Superior temporal gyrus (tissue), 1 donor: ENCODE results near the gene DLD.
A peak's percentile ranks its signal among the peaks of the same experiment; 100 is the strongest.
"Not testable (repeated sequence)": the region's sequence is repeated elsewhere in the genome, so short reads cannot be mapped to it uniquely, and the experiment has no call there.

Experiments used
- DNase-seq: peaks from one replicate; pipeline ENCODE4 v3.0.0-alpha.2; 2016; ENCODE audit errors: extremely low spot score

The DLD gene

GRCh38 chr7:107944411-107945169 lies 53.6 kb downstream of the DLD start:
- DNase-seq, result no peak

- DNase-seq, result no peak
Measured at GRCh38 chr7:107945332-107945731, 54.3 kb downstream of the DLD start.

- no peak for DNase-seq
Measured at GRCh38 chr7:107946451-107946850, 55.5 kb downstream of the DLD start.

- no peak for DNase-seq
Measured at GRCh38 chr7:107946881-107947280, 55.9 kb downstream of the DLD start.

- no peak for DNase-seq
Measured at GRCh38 chr7:107948645-107949442, 57.9 kb downstream of the DLD start.

GRCh38 chr7:107949443-107949935 lies 58.5 kb downstream of the DLD start:
- no peak for DNase-seq

- no peak for DNase-seq
Measured at GRCh38 chr7:107951172-107951787, 60.3 kb downstream of the DLD start.

GRCh38 chr7:107951896-107952295 lies 60.9 kb downstream of the DLD start:
- no peak for DNase-seq

- DNase-seq, result no peak
Measured at GRCh38 chr7:107953265-107953923, 62.4 kb downstream of the DLD start.

- DNase-seq, result no peak
Measured at GRCh38 chr7:107953924-107954303, 62.9 kb downstream of the DLD start.

GRCh38 chr7:107955394-107955793 lies 64.4 kb downstream of the DLD start:
- DNase-seq, result no peak

- DNase-seq, result not testable (repeated sequence)
Measured at GRCh38 chr7:107956950-107957349, 66.0 kb downstream of the DLD start.

GRCh38 chr7:107957436-107957835 lies 66.5 kb downstream of the DLD start:
- DNase-seq, result no peak

- DNase-seq, result peak; percentile 67
Measured at GRCh38 chr7:107958764-107959526, 68.0 kb downstream of the DLD start.

- no peak for DNase-seq
Measured at GRCh38 chr7:107959527-107959898, 68.5 kb downstream of the DLD start.

- no peak for DNase-seq
Measured at GRCh38 chr7:107960272-107960671, 69.3 kb downstream of the DLD start.

GRCh38 chr7:107961405-107961804 lies 70.4 kb downstream of the DLD start:
- DNase-seq, result no peak

GRCh38 chr7:107962817-107963216 lies 71.8 kb downstream of the DLD start:
- DNase-seq, result no peak

GRCh38 chr7:107964510-107964909 lies 73.5 kb downstream of the DLD start:
- no peak for DNase-seq

GRCh38 chr7:107966711-107967110 lies 75.7 kb downstream of the DLD start:
- DNase-seq, result no peak

- DNase-seq, result no peak
Measured at GRCh38 chr7:107967420-107967819, 76.4 kb downstream of the DLD start.
